IMR-90 (cell line): ENCODE measurements around the gene KRTAP5-3. TPM values are rescaled to one million over a fixed set of nuclear protein-coding genes. Genes with fewer than 3 reads are reported as not detected.

Source experiments
- ATAC-seq: fragments of 200-7000 bp; cut with Tn5 transposase; 2 replicates; pipeline ENCODE4 v1.9.1; 2020; ENCODE audit warnings: low read depth, mild to moderate bottlenecking, moderate library complexity
- BruUV-seq: library from RNA; stranded (reverse); fragments of 400-500 nt; replicated peaks from 2 replicates; lab custom pipeline; 2021; lab: Mats Ljungman, UMichigan
- CTCF ChIA-PET: fragments of 300-600 bp; formaldehyde crosslinking; extraction: SDS; loops from one replicate; lab custom pipeline; 2021; ENCODE audit warnings: antibody characterized with exemption; lab: Yijun Ruan, JAX
- POLR2A ChIA-PET: fragments of 300-600 bp; sonication (Branson Sonifier 250); formaldehyde crosslinking; loops from one replicate; lab custom pipeline; 2022; ENCODE audit warnings: antibody characterized with exemption; ENCODE audit not compliant: unreplicated experiment; lab: Charles Lee
- DNase-seq: peaks from one replicate; pipeline ENCODE4 v3.0.0; 2013
- H2AFZ ChIP-seq: replicated peaks from 2 replicates; pipeline ENCODE3; 2013; ENCODE audit warnings: low read length, mild to moderate bottlenecking; ENCODE audit not compliant: poor library complexity
- H2AK5ac ChIP-seq: 2 replicates; pipeline ENCODE4 v1.6.1; 2013; ENCODE audit warnings: low read depth, low read length, inconsistent platforms
- H2AK9ac ChIP-seq: replicated peaks from 2 replicates; pipeline ENCODE3; 2013; ENCODE audit warnings: mild to moderate bottlenecking, low read depth, low read length, moderate library complexity; ENCODE audit not compliant: poor library complexity
- H2BK120ac ChIP-seq: 2 replicates; pipeline ENCODE4 v1.6.1; 2013; ENCODE audit warnings: low read depth, low read length, inconsistent platforms
- H2BK15ac ChIP-seq: 3 replicates; pipeline ENCODE4 v1.6.1; 2013; ENCODE audit warnings: low read depth, low read length, inconsistent platforms
- H2BK20ac ChIP-seq: 2 replicates; pipeline ENCODE4 v1.6.1; 2013; ENCODE audit warnings: low read depth, mild to moderate bottlenecking, inconsistent platforms, low read length, moderate library complexity
- H2BK5ac ChIP-seq: 2 replicates; pipeline ENCODE4 v1.6.1; 2013; ENCODE audit warnings: mild to moderate bottlenecking, low read depth, low read length, inconsistent platforms; ENCODE audit not compliant: poor library complexity, severe bottlenecking
- H3K14ac ChIP-seq: replicated peaks from 2 replicates; pipeline ENCODE4 v1.6.1; 2013; ENCODE audit warnings: low read depth, low read length, inconsistent platforms
- H3K18ac ChIP-seq: 2 replicates; pipeline ENCODE4 v1.6.1; 2013; ENCODE audit warnings: low read depth, low read length, control low read depth
- H3K23ac ChIP-seq: 2 replicates; pipeline ENCODE4 v1.6.1; 2013; ENCODE audit warnings: low read depth, low read length, inconsistent platforms
- H3K27ac ChIP-seq: 2 replicates; pipeline ENCODE4 v1.5.1; 2013; ENCODE audit warnings: mild to moderate bottlenecking, control low read depth, low read length; ENCODE audit not compliant: insufficient read depth
- H3K27me3 ChIP-seq: 2 replicates; pipeline ENCODE4 v1.6.1; 2013; ENCODE audit warnings: low read length; ENCODE audit not compliant: control insufficient read depth, insufficient read depth
- H3K36me3 ChIP-seq: 2 replicates; pipeline ENCODE4 v1.6.1; 2013; ENCODE audit warnings: low read length, mixed read lengths; ENCODE audit not compliant: control insufficient read depth, insufficient read depth
- H3K4ac ChIP-seq: 2 replicates; pipeline ENCODE4 v1.6.1; 2013; ENCODE audit warnings: low read depth, low read length, inconsistent platforms
- H3K4me1 ChIP-seq: 2 replicates; pipeline ENCODE4 v1.6.1; 2013; ENCODE audit warnings: low read length, mixed read lengths; ENCODE audit not compliant: control insufficient read depth, insufficient read depth
- H3K4me2 ChIP-seq: 2 replicates; pipeline ENCODE4 v1.6.1; 2013; ENCODE audit warnings: low read depth, mild to moderate bottlenecking, control low read depth, low read length, moderate library complexity
- H3K4me3 ChIP-seq: 2 replicates; pipeline ENCODE4 v1.5.1; 2013; ENCODE audit warnings: low read depth, mild to moderate bottlenecking, control low read depth, low read length, moderate library complexity; ENCODE audit not compliant: insufficient read depth
- H3K56ac ChIP-seq: 2 replicates; pipeline ENCODE4 v1.6.1; 2013; ENCODE audit warnings: low read length, inconsistent platforms; ENCODE audit not compliant: insufficient read depth; ENCODE audit errors: extremely low read depth
- H3K79me1 ChIP-seq, 2 experiments: 2 replicates each; pipeline ENCODE4 v1.6.1; 2013; ENCODE audit warnings: low read length in 2 of 2, inconsistent platforms in 1 of 2, low read depth in 1 of 2
- H3K9ac ChIP-seq: 2 replicates; pipeline ENCODE4 v1.6.1; 2013; ENCODE audit warnings: low read depth, low read length, control low read depth
- H3K9me1 ChIP-seq: 2 replicates; pipeline ENCODE4 v1.6.1; 2013; ENCODE audit warnings: low read length, inconsistent platforms; ENCODE audit not compliant: insufficient read depth
- H3K9me3 ChIP-seq: 2 replicates; pipeline ENCODE4 v1.6.1; 2013; ENCODE audit warnings: low read length; ENCODE audit not compliant: control insufficient read depth, insufficient read depth
- H4K20me1 ChIP-seq: 2 replicates; pipeline ENCODE4 v1.6.1; 2013; ENCODE audit warnings: low read length, inconsistent platforms; ENCODE audit not compliant: insufficient read depth
- H4K5ac ChIP-seq: 2 replicates; pipeline ENCODE4 v1.6.1; 2013; ENCODE audit warnings: mild to moderate bottlenecking, low read depth, low read length, control low read depth
- H4K8ac ChIP-seq, 2 experiments: 2 replicates each; pipeline ENCODE4 v1.6.1; 2013; ENCODE audit warnings: low read depth in 2 of 2, low read length in 2 of 2, control low read depth in 1 of 2, inconsistent platforms in 1 of 2
- H4K91ac ChIP-seq: 2 replicates; pipeline ENCODE4 v1.6.1; 2013; ENCODE audit warnings: low read depth, low read length, inconsistent platforms; ENCODE audit not compliant: insufficient read depth
- BHLHE40 ChIP-seq: fragments of 150-350 bp; IDR thresholded peaks from 2 replicates; pipeline ENCODE4 v1.6.1; 2016; ENCODE audit warnings: mild to moderate bottlenecking, low read depth, low read length
- CEBPB ChIP-seq: IDR thresholded peaks from 2 replicates; pipeline ENCODE4 v1.6.1; 2012; ENCODE audit warnings: low read depth, low read length, improper control_type of control experiment
- CHD1 ChIP-seq: IDR thresholded peaks from 2 replicates; pipeline ENCODE4 v1.6.1; 2012; ENCODE audit warnings: low read depth, low read length, improper control_type of control experiment
- ELK1 ChIP-seq: fragments of 150-350 bp; IDR thresholded peaks from 2 replicates; pipeline ENCODE4 v1.6.1; 2016; ENCODE audit warnings: low read depth, mild to moderate bottlenecking, low read length, moderate library complexity, borderline replicate concordance
- FOS ChIP-seq: fragments of 150-350 bp; IDR thresholded peaks from 2 replicates; pipeline ENCODE4 v1.6.1; 2016; ENCODE audit warnings: low read depth, low read length
- MAFK ChIP-seq: IDR thresholded peaks from 2 replicates; pipeline ENCODE4 v1.6.1; 2012; ENCODE audit warnings: low read depth, low read length, improper control_type of control experiment
- MXI1 ChIP-seq: IDR thresholded peaks from 2 replicates; pipeline ENCODE4 v1.6.1; 2012; ENCODE audit warnings: low read depth, mild to moderate bottlenecking, low read length, moderate library complexity, borderline replicate concordance
- NFE2L2 ChIP-seq: fragments of 150-350 bp; IDR thresholded peaks from 2 replicates; pipeline ENCODE4 v1.6.1; 2016; ENCODE audit warnings: low read depth, mild to moderate bottlenecking, low read length
- POLR2A ChIP-seq: IDR thresholded peaks from 2 replicates; pipeline ENCODE4 v1.6.1; 2012; ENCODE audit warnings: mild to moderate bottlenecking, low read depth, low read length
- RAD21 ChIP-seq: IDR thresholded peaks from 2 replicates; pipeline ENCODE4 v1.6.1; 2012; ENCODE audit warnings: low read length, improper control_type of control experiment
- RFX5 ChIP-seq: IDR thresholded peaks from 2 replicates; pipeline ENCODE4 v1.8.0; 2012; ENCODE audit warnings: low read depth, mild to moderate bottlenecking, low read length, moderate library complexity
- SMC3 ChIP-seq: fragments of 150-350 bp; IDR thresholded peaks from 2 replicates; pipeline ENCODE4 v1.6.1; 2016; ENCODE audit warnings: low read depth, mild to moderate bottlenecking, antibody characterized with exemption, low read length, moderate library complexity
- USF2 ChIP-seq: fragments of 150-350 bp; IDR thresholded peaks from 2 replicates; pipeline ENCODE4 v1.6.1; 2017; ENCODE audit warnings: mild to moderate bottlenecking, antibody characterized with exemption, low read length, low read depth
- WGBS, 2 experiments: methylation state at CpG; one replicate each; pipeline versions ENCODE4 v1.1.5 to v1.1.7; 2013; ENCODE audit warnings: missing lambda C conversion rate in 2 of 2; ENCODE audit not compliant: insufficient read length in 1 of 2; ENCODE audit errors: extremely low coverage in 2 of 2; 5-methylcytosine and 5-hydroxymethylcytosine counted together
- dilution Hi-C: fragments of 300-500 bp; cut with HindIII; formaldehyde crosslinking; loops from one replicate; pipeline ENCODE4 v1.14.3; 2018; ENCODE audit warnings: low sequenced_read_pairs; ENCODE audit not compliant: unreplicated experiment
- in situ Hi-C: fragments of 300-500 bp; cut with MboI; formaldehyde crosslinking; loops from 3 replicates; pipeline ENCODE4 v1.14.3; 2019; ENCODE audit warnings: low sequenced_read_pairs, inconsistent platforms, mixed read lengths
- intact Hi-C: fragments of 100-400 bp; cut with micrococcal nuclease; formaldehyde crosslinking; loops from 2 replicates; pipeline ENCODE4 v1.10.0; 2022
- polyA plus RNA-seq, 3 experiments: library from polyadenylated mRNA; depleted of rRNA; stranded (reverse); fragments of >200 nt; gene quantifications; 2 replicates each; pipeline ENCODE4 v1.2.3, GENCODE V29; 2012; ENCODE audit warnings: low replicate concordance in 1 of 3
- total RNA-seq: library from RNA; depleted of rRNA; stranded (reverse); fragments of >200 nt; gene quantifications from 2 replicates; pipeline ENCODE4 v1.2.3, GENCODE V29; 2012

Gene KRTAP5-3
- total and polyA plus RNA-seq, 2 of the 4 experiments (the other 2 are of a cell fraction): not detected

- DNase-seq (no peak), ATAC-seq (no peak)
- Histone ChIP-seq H2AK5ac (no peak overlapping the region; the same call in 1 of the 2 replicates), H2BK15ac (no peak overlapping the region), H3K23ac (no peak overlapping the region), H3K79me1 (peaks cover 4 to 30% of the 10 kb centered on the region in 2 experiments; a peak in 2 of 4 replicates), H3K18ac (no peak overlapping the region), H3K4me3 (no peak overlapping the region), H3K4ac (no peak overlapping the region), H4K91ac (no peak overlapping the region), H2AFZ (no peak overlapping the region), H3K4me2 (no peak overlapping the region), H3K9me3 (no peaks in the 10 kb centered on the region), H3K9me1 (peaks cover 22% of the 10 kb centered on the region), H3K36me3 (peaks cover 14% of the 10 kb centered on the region), H3K14ac (no peak overlapping the region), H2BK5ac (no peak overlapping the region), H4K20me1 (peaks cover 54% of the 10 kb centered on the region), H2BK20ac (no peak overlapping the region), H4K5ac (no peak overlapping the region), H3K9ac (no peak overlapping the region), H3K4me1 (peaks cover 27% of the 10 kb centered on the region), H3K56ac (no peak overlapping the region), H2BK120ac (no peak overlapping the region), H3K27me3 (no peaks in the 10 kb centered on the region), H2AK9ac (no peak overlapping the region), H3K27ac (no peak overlapping the region), H4K8ac (no peak overlapping the region)
- TF ChIP-seq BHLHE40: no peak
- no peak for TF ChIP-seq NFE2L2
- no peak for TF ChIP-seq MXI1
- TF ChIP-seq FOS: no peak
- no peak for TF ChIP-seq RAD21
- no peak for TF ChIP-seq POLR2A
- TF ChIP-seq CEBPB: no peak
- no peak for TF ChIP-seq RFX5
- no peak for TF ChIP-seq CHD1
- TF ChIP-seq ELK1: no peak
- no peak for TF ChIP-seq MAFK
- no peak for TF ChIP-seq USF2
- TF ChIP-seq SMC3: no peak
- in situ Hi-C loops (no loop called here), intact Hi-C loops (no loop called here), dilution Hi-C loops (no loop called here)
- BruUV-seq: no TSS peak
- ChIA-PET POLR2A (no interaction called here), CTCF (interaction anchor here (2.0 kb wide), 1 partner anchor 16 kb away, joined by 7 read pairs; no protein-coding TSS in a partner anchor)
- WGBS, 2 experiments: 93% methylated on average over 5 of the region's 14 CpGs; no CpG with 5 or more reads in 1 of the 2 experiments
Measured at GRCh38 chr11:1562469-1563148, 45.7 kb downstream of the KRTAP5-3 start.
